ENCODE results near the gene LILRA5. TPM values are rescaled to one million over a fixed set of nuclear protein-coding genes. Genes with fewer than 3 reads are reported as not detected.

The LILRA5 gene
- total and polyA plus RNA-seq, 2 of the 13 experiments (the other 11 are each of a cell fraction or from before 2014, with no cell fraction given) = not detected

- FAIRE-seq (no peak), ATAC-seq (no peak), DNase-seq (ENCODE audit: low spot score) (no peak)
- Histone ChIP-seq H3K27me3 (ENCODE audit: control insufficient read depth in 1 of 2, insufficient read depth in 2 of 2, low read length in 2 of 2) (peaks cover 0 to 22% of the 10 kb centered on the region in 2 experiments; a peak in 3 of 5 replicates), H3K36me3 (replicated peaks in 1 of 2; ENCODE audit: control insufficient read depth in 1 of 2, insufficient read depth in 2 of 2, low read length in 2 of 2) (no peaks in the 10 kb centered on the region), H3K79me2 (ENCODE audit: insufficient read depth, low read length) (no peaks in the 10 kb centered on the region), H3K4me3 (replicated peaks in 1 of 3; ENCODE audit: insufficient read depth in 1 of 3, low read depth in 2 of 3, low read length in 3 of 3) (no peak overlapping the region), H3K9ac (ENCODE audit: insufficient read depth, low read depth, low read length) (no peak overlapping the region), H4K20me1 (ENCODE audit: insufficient read depth, low read length) (no peaks in the 10 kb centered on the region), H3K27ac (ENCODE audit: extremely low read length, insufficient read depth, low read length) (no peak overlapping the region), H3K4me1 (ENCODE audit: insufficient read depth, low read length) (no peaks in the 10 kb centered on the region), H3K9me3 (ENCODE audit: low read length) (no peaks in the 10 kb centered on the region), H3K4me2 (ENCODE audit: low read depth, low read length) (no peak overlapping the region), H2AFZ (ENCODE audit: low read length) (no peak overlapping the region)
- WGBS (ENCODE audit: low lambda C conversion rate) = 43% methylated on average over 4 of the region's 4 CpGs
- in situ Hi-C loops (cut with HindIII; ENCODE audit: extremely low pct_ligation_motif_present, low pct_unique_long_range_greater_than_20kb) = no loop called here
- BruUV-seq (replicated peaks) = no TSS peak
- TF ChIP-seq POLR2A (IDR thresholded peaks at IDR 0.05; ENCODE audit: insufficient read depth in 1 of 2, low read depth in 2 of 2, low read length in 2 of 2) (no peak), DPF2 (CRISPR knock-in tag; IDR thresholded peaks at IDR 0.05; ENCODE audit: borderline replicate concordance, low read depth) (no peak)
- CTCF ChIA-PET (ENCODE audit: low intra/inter-chr PET ratio, low total read pairs) = no interaction called here
- intact Hi-C loops (cut with micrococcal nuclease; ENCODE audit: unreplicated experiment) = no loop called here
- POLR2A ChIA-PET = no interaction called here
Observed at GRCh38 chr19:54302257-54302656, 10.7 kb downstream of the LILRA5 start.

GRCh38 chr19:54299515-54299914, 13.5 kb downstream of the LILRA5 start:
- Histone ChIP-seq H4K20me1 (ENCODE audit: insufficient read depth, low read length) (no peaks in the 10 kb centered on the region), H3K9ac (ENCODE audit: insufficient read depth, low read depth, low read length) (no peak overlapping the region), H3K79me2 (ENCODE audit: insufficient read depth, low read length) (no peaks in the 10 kb centered on the region), H3K27me3 (ENCODE audit: control insufficient read depth in 1 of 2, insufficient read depth in 2 of 2, low read length in 2 of 2) (peaks cover 0 to 22% of the 10 kb centered on the region in 2 experiments; a peak in 3 of 5 replicates), H3K4me2 (ENCODE audit: low read depth, low read length) (no peak overlapping the region), H2AFZ (ENCODE audit: low read length) (no peak overlapping the region), H3K9me3 (ENCODE audit: low read length) (no peaks in the 10 kb centered on the region), H3K4me3 (replicated peaks in 1 of 3; ENCODE audit: insufficient read depth in 1 of 3, low read depth in 2 of 3, low read length in 3 of 3) (no peak overlapping the region), H3K4me1 (ENCODE audit: insufficient read depth, low read length) (no peaks in the 10 kb centered on the region), H3K36me3 (replicated peaks in 1 of 2; ENCODE audit: control insufficient read depth in 1 of 2, insufficient read depth in 2 of 2, low read length in 2 of 2) (no peaks in the 10 kb centered on the region), H3K27ac (ENCODE audit: extremely low read length, insufficient read depth, low read length) (no peak overlapping the region)
- intact Hi-C loops (cut with micrococcal nuclease; ENCODE audit: unreplicated experiment) = no loop called here
- no peak for ATAC-seq
- no peak for FAIRE-seq
- BruUV-seq (replicated peaks) = no TSS peak
- TF ChIP-seq MIXL1 (CRISPR knock-in tag; IDR thresholded peaks at IDR 0.05) (no peak), RORA (CRISPR knock-in tag; IDR thresholded peaks at IDR 0.05) (no peak), NFIB (CRISPR knock-in tag; IDR thresholded peaks at IDR 0.05; ENCODE audit: borderline replicate concordance) (no peak), MIER3 (CRISPR knock-in tag; IDR thresholded peaks at IDR 0.05; ENCODE audit: borderline replicate concordance) (no peak), ZNF543 (CRISPR knock-in tag; IDR thresholded peaks at IDR 0.05) (no peak), PCBP2 (optimal IDR thresholded peaks at IDR 0.05; ENCODE audit: low read depth, low read length, poor library complexity, severe bottlenecking) (no peak), FOXA1 (IDR thresholded peaks at IDR 0.05) (no peak), FOXA1 (CRISPR knock-in tag; IDR thresholded peaks at IDR 0.05) (no peak), CCAR2 (optimal IDR thresholded peaks at IDR 0.05; ENCODE audit: low read depth, low read length) (no peak), SAFB2 (CRISPR knock-in tag; IDR thresholded peaks at IDR 0.05; ENCODE audit: borderline replicate concordance, low read depth) (no peak), NCOA5 (CRISPR knock-in tag; IDR thresholded peaks at IDR 0.05) (no peak), LBX2 (CRISPR knock-in tag; IDR thresholded peaks at IDR 0.05; ENCODE audit: borderline replicate concordance) (no peak), MTF1 (CRISPR knock-in tag; IDR thresholded peaks at IDR 0.05) (no peak), ZNF441 (CRISPR knock-in tag; IDR thresholded peaks at IDR 0.05; ENCODE audit: borderline replicate concordance) (no peak), MEIS2 (CRISPR knock-in tag; IDR thresholded peaks at IDR 0.05) (no peak), FOXP1 (IDR thresholded peaks at IDR 0.05) (no peak), FOXP1 (CRISPR knock-in tag; IDR thresholded peaks at IDR 0.05) (no peak), HES4 (CRISPR knock-in tag; IDR thresholded peaks at IDR 0.05; ENCODE audit: borderline replicate concordance) (no peak)
- TF ChIP-seq, protein P1, sequence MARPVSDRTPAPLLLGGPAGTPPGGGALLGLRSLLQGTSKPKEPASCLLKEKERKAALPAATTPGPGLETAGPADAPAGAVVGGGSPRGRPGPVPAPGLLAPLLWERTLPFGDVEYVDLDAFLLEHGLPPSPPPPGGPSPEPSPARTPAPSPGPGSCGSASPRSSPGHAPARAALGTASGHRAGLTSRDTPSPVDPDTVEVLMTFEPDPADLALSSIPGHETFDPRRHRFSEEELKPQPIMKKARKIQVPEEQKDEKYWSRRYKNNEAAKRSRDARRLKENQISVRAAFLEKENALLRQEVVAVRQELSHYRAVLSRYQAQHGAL (CRISPR knock-in tag; IDR thresholded peaks at IDR 0.05; ENCODE audit: not compliant biosample characterization) = no peak
- WGBS (ENCODE audit: low lambda C conversion rate) = 11% methylated on average over 5 of the region's 5 CpGs
- DNase-seq (ENCODE audit: low spot score) = no peak
- CTCF ChIA-PET (ENCODE audit: low intra/inter-chr PET ratio, low total read pairs) = no interaction called here
- in situ Hi-C loops (cut with HindIII; ENCODE audit: extremely low pct_ligation_motif_present, low pct_unique_long_range_greater_than_20kb) = no loop called here
- POLR2A ChIA-PET = no interaction called here
